Measurements from ENCODE around the gene ATP2B2. TPM values are rescaled to one million over a fixed set of nuclear protein-coding genes. Genes with fewer than 3 reads are reported as not detected.

The ATP2B2 gene
- total and polyA plus RNA-seq, 2 experiments from 2014 or later: 0.42 to 0.63 TPM

DNA sequence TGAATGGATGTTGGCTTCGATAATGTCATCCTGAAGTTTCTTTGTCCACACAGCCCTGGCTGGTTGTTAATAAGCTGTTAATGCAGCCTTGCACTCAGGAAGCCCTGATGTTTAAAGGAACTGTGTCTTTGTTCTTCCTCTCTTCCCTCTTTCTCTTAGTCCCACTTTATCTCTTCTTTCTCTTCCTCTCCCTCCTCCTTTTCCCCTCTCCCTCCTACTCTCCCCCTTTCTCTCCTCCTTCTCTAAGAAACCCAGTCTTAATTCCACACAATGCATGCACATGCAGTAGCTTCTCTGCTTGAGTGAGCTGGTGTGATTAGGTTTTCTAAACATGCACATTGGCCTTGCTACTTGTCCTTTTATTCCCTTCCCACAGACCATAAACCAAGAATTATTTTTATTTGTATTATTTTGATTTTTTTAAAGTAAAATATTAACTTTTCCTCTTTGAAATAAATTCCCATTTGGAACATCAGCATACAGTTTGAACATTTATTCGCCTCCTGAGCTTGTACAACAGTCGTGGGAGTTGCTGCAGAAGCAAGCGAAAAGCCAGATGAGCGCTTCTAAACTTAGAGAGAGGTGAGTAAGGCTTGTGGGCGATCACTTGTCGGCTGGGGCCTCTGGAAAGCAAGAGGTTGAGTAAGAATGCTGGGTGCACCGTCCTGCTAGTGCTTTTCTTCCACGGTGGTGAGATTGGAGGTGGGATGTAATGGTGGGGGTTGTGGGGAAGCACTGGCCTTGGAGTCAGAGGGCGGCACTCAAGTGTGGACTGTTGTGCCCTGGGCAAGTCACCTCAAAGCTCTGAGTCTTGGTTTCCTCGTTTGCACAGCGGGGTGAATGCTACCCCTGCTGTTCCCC is 219.9 kb downstream of the ATP2B2 start:
- Histone ChIP-seq H3K27me3 (ENCODE audit: insufficient read depth) (no peaks in the 10 kb centered on the region), H3F3A (replicated peaks; ENCODE audit: low read depth) (no peaks in the 10 kb centered on the region), H3K27ac (ENCODE audit: low read depth) (no peak overlapping the region), H2AFZ (no peak overlapping the region), H4K20me1 (replicated peaks; ENCODE audit: insufficient read depth) (no peaks in the 10 kb centered on the region), H3K4me3 (no peak overlapping the region), H3K4me2 (no peak overlapping the region), H3K36me3 (ENCODE audit: insufficient read depth) (peaks cover 3% of the 10 kb centered on the region; the same call in 1 of the 2 replicates), H3K4me1 (ENCODE audit: insufficient read depth) (peaks cover 8% of the 10 kb centered on the region; the same call in 1 of the 2 replicates), H3K79me2 (replicated peaks; ENCODE audit: insufficient read depth) (no peaks in the 10 kb centered on the region), H3K9me2 (ENCODE audit: insufficient read depth) (no peaks in the 10 kb centered on the region)
- TF ChIP-seq, protein P1, sequence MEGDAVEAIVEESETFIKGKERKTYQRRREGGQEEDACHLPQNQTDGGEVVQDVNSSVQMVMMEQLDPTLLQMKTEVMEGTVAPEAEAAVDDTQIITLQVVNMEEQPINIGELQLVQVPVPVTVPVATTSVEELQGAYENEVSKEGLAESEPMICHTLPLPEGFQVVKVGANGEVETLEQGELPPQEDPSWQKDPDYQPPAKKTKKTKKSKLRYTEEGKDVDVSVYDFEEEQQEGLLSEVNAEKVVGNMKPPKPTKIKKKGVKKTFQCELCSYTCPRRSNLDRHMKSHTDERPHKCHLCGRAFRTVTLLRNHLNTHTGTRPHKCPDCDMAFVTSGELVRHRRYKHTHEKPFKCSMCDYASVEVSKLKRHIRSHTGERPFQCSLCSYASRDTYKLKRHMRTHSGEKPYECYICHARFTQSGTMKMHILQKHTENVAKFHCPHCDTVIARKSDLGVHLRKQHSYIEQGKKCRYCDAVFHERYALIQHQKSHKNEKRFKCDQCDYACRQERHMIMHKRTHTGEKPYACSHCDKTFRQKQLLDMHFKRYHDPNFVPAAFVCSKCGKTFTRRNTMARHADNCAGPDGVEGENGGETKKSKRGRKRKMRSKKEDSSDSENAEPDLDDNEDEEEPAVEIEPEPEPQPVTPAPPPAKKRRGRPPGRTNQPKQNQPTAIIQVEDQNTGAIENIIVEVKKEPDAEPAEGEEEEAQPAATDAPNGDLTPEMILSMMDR (conservative IDR thresholded peaks at IDR 0.05; ENCODE audit: low read depth in 2 of 2): no peak
- TF ChIP-seq EZH2 (IDR thresholded peaks at IDR 0.05; ENCODE audit: low read depth, unreplicated experiment) (no peak), STAT1 (IDR thresholded peaks at IDR 0.05; ENCODE audit: unreplicated experiment) (no peak), JUNB (IDR thresholded peaks at IDR 0.05; ENCODE audit: unreplicated experiment) (no peak), NANOG (IDR thresholded peaks at IDR 0.05; ENCODE audit: borderline replicate concordance) (no peak), ZNF331 (CRISPR knock-in tag; IDR thresholded peaks at IDR 0.05; ENCODE audit: low read depth) (no peak), EZH2phosphoT487 (IDR thresholded peaks at IDR 0.05; ENCODE audit: unreplicated experiment) (no peak), REST (IDR thresholded peaks at IDR 0.05; ENCODE audit: unreplicated experiment) (no peak), ZNF114 (CRISPR knock-in tag; IDR thresholded peaks at IDR 0.05) (no peak), ZNF462 (CRISPR knock-in tag; IDR thresholded peaks at IDR 0.05) (no peak), CREB1 (CRISPR knock-in tag; IDR thresholded peaks at IDR 0.05; ENCODE audit: low read depth) (no peak), POLR2AphosphoS5 (IDR thresholded peaks at IDR 0.05; ENCODE audit: low read depth) (no peak)
- TF ChIP-seq, protein P2, sequence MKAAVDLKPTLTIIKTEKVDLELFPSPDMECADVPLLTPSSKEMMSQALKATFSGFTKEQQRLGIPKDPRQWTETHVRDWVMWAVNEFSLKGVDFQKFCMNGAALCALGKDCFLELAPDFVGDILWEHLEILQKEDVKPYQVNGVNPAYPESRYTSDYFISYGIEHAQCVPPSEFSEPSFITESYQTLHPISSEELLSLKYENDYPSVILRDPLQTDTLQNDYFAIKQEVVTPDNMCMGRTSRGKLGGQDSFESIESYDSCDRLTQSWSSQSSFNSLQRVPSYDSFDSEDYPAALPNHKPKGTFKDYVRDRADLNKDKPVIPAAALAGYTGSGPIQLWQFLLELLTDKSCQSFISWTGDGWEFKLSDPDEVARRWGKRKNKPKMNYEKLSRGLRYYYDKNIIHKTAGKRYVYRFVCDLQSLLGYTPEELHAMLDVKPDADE (IDR thresholded peaks at IDR 0.05): no peak
- peaks cover 15% of the 10 kb centered on the region for H3K4me1 Mint-ChIP-seq
- H3K36me3 Mint-ChIP-seq (ENCODE audit: low read depth): peaks cover 21% of the 10 kb centered on the region
- no peak for ATAC-seq
- H3K9me3 Mint-ChIP-seq: no peaks in the 10 kb centered on the region
- H3K27ac Mint-ChIP-seq: peak overlapping the region; percentile 72; the same call in 1 of the 2 replicates
- DNase-seq (ENCODE audit: low spot score): no peak
- no peak overlapping the region for H3K4me3 Mint-ChIP-seq
- peaks cover 5% of the 10 kb centered on the region for H3K27me3 Mint-ChIP-seq (ENCODE audit: insufficient read depth, low read depth, poor library complexity)

All from GM23338 (cell line).